ENCODE results near the gene RABL6. TPM values are rescaled to one million over a fixed set of nuclear protein-coding genes. Genes with fewer than 3 reads are reported as not detected.
"Not testable (repeated sequence)": the region's sequence is repeated elsewhere in the genome, so short reads cannot be mapped to it uniquely, and the experiment has no call there.

Gene RABL6
- total RNA-seq, 1 donor from 2014 or later = 109 TPM

GRCh38 chr9:136861874-136862457 is 54.2 kb downstream of the RABL6 start:
- Mint-ChIP-seq H3K36me3 (ENCODE audit: low read depth) (peaks cover 16% of the 10 kb centered on the region), H3K27ac (no peak overlapping the region), H3K4me3 (no peak overlapping the region), H3K9me3 (no peaks in the 10 kb centered on the region), H3K27me3 (ENCODE audit: insufficient read depth) (no peaks in the 10 kb centered on the region), H3K4me1 (ENCODE audit: low read depth) (peaks cover 10% of the 10 kb centered on the region)
- intact Hi-C loops (cut with micrococcal nuclease) = no loop called here
- DNase-seq (ENCODE audit: low spot score) = no peak

- H3K9me3 Mint-ChIP-seq = no peaks in the 10 kb centered on the region
- H3K4me1 Mint-ChIP-seq (ENCODE audit: low read depth) = peaks cover 10% of the 10 kb centered on the region
- intact Hi-C loops (cut with micrococcal nuclease) = no loop called here
- peak overlapping the region; percentile 11 for H3K4me3 Mint-ChIP-seq
- H3K36me3 Mint-ChIP-seq (ENCODE audit: low read depth) = peaks cover 16% of the 10 kb centered on the region
- H3K27ac Mint-ChIP-seq = no peak overlapping the region
- no peaks in the 10 kb centered on the region for H3K27me3 Mint-ChIP-seq (ENCODE audit: insufficient read depth)
- DNase-seq (ENCODE audit: low spot score) = no peak
Observed at GRCh38 chr9:136862849-136863622, 55.3 kb downstream of the RABL6 start.

GRCh38 chr9:136863623-136864273 is 56.0 kb downstream of the RABL6 start:
- Mint-ChIP-seq H3K4me3 (peak overlapping the region; percentile 33), H3K36me3 (ENCODE audit: low read depth) (peaks cover 17% of the 10 kb centered on the region), H3K4me1 (ENCODE audit: low read depth) (peaks cover 10% of the 10 kb centered on the region), H3K27ac (peak overlapping the region; percentile 22), H3K9me3 (no peaks in the 10 kb centered on the region), H3K27me3 (ENCODE audit: insufficient read depth) (no peaks in the 10 kb centered on the region)
- intact Hi-C loops (cut with micrococcal nuclease) = no loop called here
- DNase-seq (ENCODE audit: low spot score) = no peak

GRCh38 chr9:136865041-136865767 is 57.5 kb downstream of the RABL6 start:
- intact Hi-C loops (cut with micrococcal nuclease) = no loop called here
- H3K4me1 Mint-ChIP-seq (ENCODE audit: low read depth) = peaks cover 10% of the 10 kb centered on the region
- no peaks in the 10 kb centered on the region for H3K27me3 Mint-ChIP-seq (ENCODE audit: insufficient read depth)
- peaks cover 22% of the 10 kb centered on the region for H3K36me3 Mint-ChIP-seq (ENCODE audit: low read depth)
- H3K27ac Mint-ChIP-seq = peak overlapping the region; percentile 82
- peak overlapping the region; percentile 89 for H3K4me3 Mint-ChIP-seq
- DNase-seq (ENCODE audit: low spot score) = no peak
- no peaks in the 10 kb centered on the region for H3K9me3 Mint-ChIP-seq

- Mint-ChIP-seq H3K4me3 (peak overlapping the region; percentile 89), H3K27ac (peak overlapping the region; percentile 82), H3K4me1 (ENCODE audit: low read depth) (peaks cover 10% of the 10 kb centered on the region), H3K27me3 (ENCODE audit: insufficient read depth) (no peaks in the 10 kb centered on the region), H3K36me3 (ENCODE audit: low read depth) (peaks cover 19% of the 10 kb centered on the region), H3K9me3 (no peaks in the 10 kb centered on the region)
- intact Hi-C loops (cut with micrococcal nuclease) = loop anchor here (1.0 kb wide), 7 partner anchors 16 to 358 kb away; partner anchors contain the start of genes PHPT1 and TRAF2
- DNase-seq (ENCODE audit: low spot score) = no peak
Observed at GRCh38 chr9:136865768-136866103, 58.0 kb downstream of the RABL6 start.

GRCh38 chr9:136866898-136867421 is 59.2 kb downstream of the RABL6 start:
- Mint-ChIP-seq H3K27ac (peak overlapping the region; percentile 79), H3K4me3 (peak overlapping the region; percentile 74), H3K4me1 (ENCODE audit: low read depth) (peaks cover 10% of the 10 kb centered on the region), H3K36me3 (ENCODE audit: low read depth) (peaks cover 16% of the 10 kb centered on the region)
- intact Hi-C loops (cut with micrococcal nuclease) = loop anchor here (1.0 kb wide), 7 partner anchors 15 to 356 kb away; partner anchors contain the start of genes PHPT1 and TRAF2
- not testable (repeated sequence) for H3K27me3 Mint-ChIP-seq (ENCODE audit: insufficient read depth); DNase-seq (ENCODE audit: low spot score); H3K9me3 Mint-ChIP-seq

GRCh38 chr9:136867480-136867879 is 59.7 kb downstream of the RABL6 start:
- intact Hi-C loops (cut with micrococcal nuclease) = no loop called here
- no peak for DNase-seq (ENCODE audit: low spot score)
- peaks cover 10% of the 10 kb centered on the region for H3K4me1 Mint-ChIP-seq (ENCODE audit: low read depth)
- H3K9me3 Mint-ChIP-seq = no peaks in the 10 kb centered on the region
- H3K4me3 Mint-ChIP-seq = peak overlapping the region; percentile 74
- peak overlapping the region; percentile 55 for H3K27ac Mint-ChIP-seq
- H3K27me3 Mint-ChIP-seq (ENCODE audit: insufficient read depth) = no peaks in the 10 kb centered on the region
- peaks cover 13% of the 10 kb centered on the region for H3K36me3 Mint-ChIP-seq (ENCODE audit: low read depth)

GRCh38 chr9:136867917-136868316 is 60.2 kb downstream of the RABL6 start:
- H3K36me3 Mint-ChIP-seq (ENCODE audit: low read depth) = peaks cover 13% of the 10 kb centered on the region
- intact Hi-C loops (cut with micrococcal nuclease) = no loop called here
- H3K9me3 Mint-ChIP-seq = no peaks in the 10 kb centered on the region
- H3K4me3 Mint-ChIP-seq = peak overlapping the region; percentile 74
- peak overlapping the region; percentile 55 for H3K27ac Mint-ChIP-seq
- DNase-seq (ENCODE audit: low spot score) = no peak
- H3K4me1 Mint-ChIP-seq (ENCODE audit: low read depth) = peaks cover 10% of the 10 kb centered on the region
- H3K27me3 Mint-ChIP-seq (ENCODE audit: insufficient read depth) = no peaks in the 10 kb centered on the region

GRCh38 chr9:136868644-136869043 is 60.9 kb downstream of the RABL6 start:
- DNase-seq (ENCODE audit: low spot score) = no peak
- H3K4me1 Mint-ChIP-seq (ENCODE audit: low read depth) = peaks cover 8% of the 10 kb centered on the region
- peak overlapping the region; percentile 67 for H3K4me3 Mint-ChIP-seq
- H3K9me3 Mint-ChIP-seq = no peaks in the 10 kb centered on the region
- H3K27me3 Mint-ChIP-seq (ENCODE audit: insufficient read depth) = no peaks in the 10 kb centered on the region
- intact Hi-C loops (cut with micrococcal nuclease) = no loop called here
- no peak overlapping the region for H3K27ac Mint-ChIP-seq
- peaks cover 10% of the 10 kb centered on the region for H3K36me3 Mint-ChIP-seq (ENCODE audit: low read depth)

- H3K4me3 Mint-ChIP-seq; H3K4me1 Mint-ChIP-seq (ENCODE audit: low read depth); H3K27ac Mint-ChIP-seq; intact Hi-C loops (cut with micrococcal nuclease); H3K9me3 Mint-ChIP-seq; H3K27me3 Mint-ChIP-seq (ENCODE audit: insufficient read depth); DNase-seq (ENCODE audit: low spot score); H3K36me3 Mint-ChIP-seq (ENCODE audit: low read depth): not testable (repeated sequence)
Observed at GRCh38 chr9:136869611-136870010, 61.9 kb downstream of the RABL6 start.

- Mint-ChIP-seq H3K9me3 (no peaks in the 10 kb centered on the region), H3K27ac (no peak overlapping the region), H3K27me3 (ENCODE audit: insufficient read depth) (no peaks in the 10 kb centered on the region), H3K4me3 (no peak overlapping the region), H3K4me1 (ENCODE audit: low read depth) (peaks cover 8% of the 10 kb centered on the region), H3K36me3 (ENCODE audit: low read depth) (peaks cover 2% of the 10 kb centered on the region)
- no peak for DNase-seq (ENCODE audit: low spot score)
- intact Hi-C loops (cut with micrococcal nuclease) = no loop called here
Observed at GRCh38 chr9:136875155-136875554, 67.4 kb downstream of the RABL6 start.

- intact Hi-C loops (cut with micrococcal nuclease) = no loop called here
- Mint-ChIP-seq H3K36me3 (ENCODE audit: low read depth) (peaks cover 2% of the 10 kb centered on the region), H3K27ac (no peak overlapping the region), H3K4me1 (ENCODE audit: low read depth) (peaks cover 17% of the 10 kb centered on the region), H3K27me3 (ENCODE audit: insufficient read depth) (no peaks in the 10 kb centered on the region), H3K4me3 (no peak overlapping the region), H3K9me3 (no peaks in the 10 kb centered on the region)
- no peak for DNase-seq (ENCODE audit: low spot score)
Observed at GRCh38 chr9:136876476-136876875, 68.7 kb downstream of the RABL6 start.
